Skeletal muscle satellite cell (primary cell): ENCODE data around the gene TNFAIP8L1.

ENCODE experiments used
- H3K27me3 ChIP-seq: 2 replicates; pipeline ENCODE4 v1.7.0; 2013; ENCODE audit warnings: low read length; ENCODE audit not compliant: control insufficient read depth, insufficient read depth
- H3K36me3 ChIP-seq: 2 replicates; pipeline ENCODE4 v1.7.0; 2013; ENCODE audit warnings: mild to moderate bottlenecking, control low read depth, low read length; ENCODE audit not compliant: insufficient read depth
- H3K4me1 ChIP-seq: 2 replicates; pipeline ENCODE4 v1.7.0; 2013; ENCODE audit warnings: low read length; ENCODE audit not compliant: control insufficient read depth, insufficient read depth
- H3K4me2 ChIP-seq: 2 replicates; pipeline ENCODE4 v1.7.0; 2013; ENCODE audit warnings: mild to moderate bottlenecking, low read length
- H3K4me3 ChIP-seq: 2 replicates; pipeline ENCODE4 v1.7.0; 2013; ENCODE audit warnings: low read length
- H3K9ac ChIP-seq: 2 replicates; pipeline ENCODE4 v1.7.0; 2013; ENCODE audit warnings: mild to moderate bottlenecking, low read depth, low read length, moderate library complexity
- H3K9me3 ChIP-seq: replicated peaks from 2 replicates; pipeline ENCODE4 v1.7.0; 2013; ENCODE audit warnings: mild to moderate bottlenecking, control low read depth, low read length

TNFAIP8L1 gene

DNA sequence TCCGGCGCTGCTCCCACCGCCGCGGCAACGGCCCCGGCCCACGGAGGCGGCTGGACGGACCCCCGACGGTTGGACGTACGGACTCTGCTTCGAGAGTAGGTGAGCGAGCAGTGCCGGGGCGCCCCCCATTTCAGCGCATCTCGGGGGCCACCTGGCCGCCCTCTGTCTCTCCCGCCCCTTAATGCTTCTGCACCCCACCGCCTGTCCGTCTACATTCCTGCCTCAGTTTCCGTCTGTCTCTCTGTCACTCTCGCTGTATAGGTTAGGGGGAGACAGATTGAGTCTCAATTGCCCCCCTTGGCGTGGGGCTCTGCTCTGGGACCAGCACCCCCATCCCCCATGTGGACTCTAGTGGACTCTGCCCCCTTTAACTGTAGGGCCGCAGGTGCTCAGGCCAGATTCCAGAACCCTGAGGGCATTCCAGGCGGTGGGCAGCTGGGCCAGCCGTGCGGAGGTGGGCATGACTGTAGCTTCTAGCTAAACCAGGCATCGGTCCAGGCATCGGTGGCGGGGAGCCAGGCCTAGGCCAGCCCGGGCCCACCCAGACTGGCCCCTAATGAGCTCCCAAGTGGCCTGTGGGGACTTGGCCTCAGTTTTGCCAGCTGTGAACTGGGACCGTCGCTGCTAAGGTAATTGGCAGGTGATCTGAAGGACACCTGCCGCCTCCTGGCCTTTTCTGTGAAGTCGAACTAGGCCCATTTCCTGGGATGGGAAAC is 373 bp downstream of the TNFAIP8L1 start:
- Histone ChIP-seq H3K36me3 (no peaks in the 10 kb centered on the region), H3K9me3 (no peaks in the 10 kb centered on the region), H3K4me2 (peak overlapping the region; percentile 100), H3K4me1 (peaks cover 36% of the 10 kb centered on the region), H3K9ac (peak overlapping the region; percentile 85), H3K4me3 (peak overlapping the region; percentile 84), H3K27me3 (no peaks in the 10 kb centered on the region)

DNA sequence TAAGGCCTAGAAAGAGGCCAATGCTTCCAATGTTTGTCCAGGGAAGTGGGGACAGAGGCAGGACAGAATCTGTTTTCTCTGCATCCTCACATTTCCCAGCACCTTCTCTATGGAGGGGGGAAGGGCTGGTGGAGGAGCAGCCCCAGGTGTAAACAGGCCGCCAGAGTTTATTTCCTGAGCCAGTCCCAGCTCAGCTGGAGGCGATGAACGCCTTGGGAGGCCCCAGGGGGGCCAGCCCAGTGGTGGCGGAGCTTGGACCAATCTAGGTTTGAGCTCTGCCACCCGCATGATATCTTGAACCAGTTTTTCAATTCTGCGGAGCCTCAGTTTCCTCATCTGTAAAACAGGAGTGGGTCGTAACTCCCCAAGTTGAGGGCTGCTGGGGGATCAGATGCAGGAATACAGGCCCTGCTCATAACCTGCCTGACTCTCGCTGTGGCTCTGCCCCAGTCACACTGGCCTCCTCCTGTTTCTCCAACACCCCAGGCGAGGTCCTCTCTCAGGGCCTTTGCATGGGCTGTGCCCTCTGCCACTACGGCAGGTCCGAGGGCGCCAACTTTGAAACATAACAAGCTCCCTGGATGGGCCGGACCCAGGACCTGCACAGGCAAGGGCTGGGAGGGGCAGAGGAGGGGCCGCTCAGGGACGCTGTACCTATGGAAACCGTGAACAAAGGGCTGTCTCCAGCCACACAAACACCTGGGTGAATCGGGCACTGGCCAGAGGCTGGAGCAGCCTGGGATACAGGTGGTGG is 1.1 kb downstream of the TNFAIP8L1 start:
- Histone ChIP-seq H3K9me3 (no peaks in the 10 kb centered on the region), H3K4me3 (peak overlapping the region; percentile 84), H3K4me1 (peaks cover 30% of the 10 kb centered on the region), H3K36me3 (no peaks in the 10 kb centered on the region), H3K4me2 (peak overlapping the region; percentile 100), H3K27me3 (no peaks in the 10 kb centered on the region), H3K9ac (peak overlapping the region; percentile 85)

DNA sequence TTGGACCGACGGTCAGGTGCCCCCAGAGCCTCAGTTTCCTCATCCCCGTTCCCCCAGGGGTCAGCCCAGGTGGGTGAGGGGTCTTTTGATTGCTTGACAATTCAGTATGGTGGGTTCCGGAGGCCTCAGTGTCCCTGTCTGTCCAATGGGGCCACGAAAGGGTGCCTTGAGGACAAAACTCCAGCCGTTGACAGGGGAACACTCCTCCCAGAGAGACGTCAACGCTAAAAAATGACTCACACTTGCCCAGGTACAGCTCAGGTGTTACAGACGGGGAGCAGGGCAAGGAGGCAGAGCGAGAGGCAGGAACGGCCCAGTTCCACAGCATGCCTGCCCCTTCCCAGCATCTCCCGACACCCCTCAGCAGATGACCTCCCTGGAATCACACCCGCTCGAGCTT is 1.8 kb downstream of the TNFAIP8L1 start:
- no peaks in the 10 kb centered on the region for H3K36me3 ChIP-seq
- no peak overlapping the region for H3K4me2 ChIP-seq
- peaks cover 23% of the 10 kb centered on the region for H3K4me1 ChIP-seq
- no peak overlapping the region for H3K4me3 ChIP-seq
- H3K27me3 ChIP-seq: no peaks in the 10 kb centered on the region
- H3K9ac ChIP-seq: no peak overlapping the region
- no peaks in the 10 kb centered on the region for H3K9me3 ChIP-seq

DNA sequence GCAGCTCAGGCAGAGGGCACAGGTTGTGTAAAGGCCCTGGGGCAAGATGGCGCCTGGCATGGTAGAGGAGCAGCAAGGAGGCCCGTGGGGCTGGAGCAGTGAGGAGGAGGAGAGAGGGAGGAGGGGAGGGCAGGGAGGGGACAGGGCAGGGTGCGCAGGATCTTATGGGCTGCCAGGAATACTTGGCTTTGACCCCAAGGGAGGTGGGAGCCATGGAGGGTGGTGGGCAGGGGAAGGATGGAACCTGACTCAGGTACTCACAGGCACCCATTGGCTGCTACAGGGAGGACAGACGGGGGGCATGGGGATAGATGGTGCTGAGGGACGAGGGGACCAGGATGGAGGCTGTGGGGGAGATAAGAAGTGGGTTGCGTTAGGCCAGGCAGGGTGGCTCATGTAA is 3.3 kb downstream of the TNFAIP8L1 start:
- Histone ChIP-seq H3K27me3 (no peaks in the 10 kb centered on the region), H3K9ac (no peak overlapping the region), H3K4me2 (no peak overlapping the region), H3K4me1 (peaks cover 18% of the 10 kb centered on the region), H3K4me3 (no peak overlapping the region), H3K36me3 (no peaks in the 10 kb centered on the region), H3K9me3 (no peaks in the 10 kb centered on the region)

DNA sequence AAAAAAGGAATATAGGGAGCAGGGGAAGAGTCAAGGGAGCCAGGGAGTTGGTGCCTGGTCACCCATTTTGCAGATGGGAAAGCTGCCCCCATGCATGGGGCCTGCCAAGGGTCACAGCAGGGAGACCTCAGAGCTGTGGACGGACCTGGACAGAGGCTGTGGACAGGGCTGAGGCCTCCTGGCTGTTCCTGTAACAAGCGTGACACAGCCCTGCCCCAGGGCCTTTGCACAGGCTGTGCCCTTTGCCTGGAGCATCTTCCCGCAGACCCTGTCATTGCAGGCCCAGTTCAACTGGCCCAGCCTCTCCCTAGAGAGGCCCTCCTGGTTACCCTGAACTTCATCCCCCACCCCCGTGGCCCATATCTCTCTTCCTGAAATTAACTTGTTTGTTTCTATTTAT is 6.4 kb downstream of the TNFAIP8L1 start:
- no peaks in the 10 kb centered on the region for H3K4me1 ChIP-seq
- no peaks in the 10 kb centered on the region for H3K9me3 ChIP-seq
- H3K4me2 ChIP-seq: no peak overlapping the region
- H3K36me3 ChIP-seq: no peaks in the 10 kb centered on the region
- no peaks in the 10 kb centered on the region for H3K27me3 ChIP-seq
- H3K9ac ChIP-seq: no peak overlapping the region
- H3K4me3 ChIP-seq: no peak overlapping the region

DNA sequence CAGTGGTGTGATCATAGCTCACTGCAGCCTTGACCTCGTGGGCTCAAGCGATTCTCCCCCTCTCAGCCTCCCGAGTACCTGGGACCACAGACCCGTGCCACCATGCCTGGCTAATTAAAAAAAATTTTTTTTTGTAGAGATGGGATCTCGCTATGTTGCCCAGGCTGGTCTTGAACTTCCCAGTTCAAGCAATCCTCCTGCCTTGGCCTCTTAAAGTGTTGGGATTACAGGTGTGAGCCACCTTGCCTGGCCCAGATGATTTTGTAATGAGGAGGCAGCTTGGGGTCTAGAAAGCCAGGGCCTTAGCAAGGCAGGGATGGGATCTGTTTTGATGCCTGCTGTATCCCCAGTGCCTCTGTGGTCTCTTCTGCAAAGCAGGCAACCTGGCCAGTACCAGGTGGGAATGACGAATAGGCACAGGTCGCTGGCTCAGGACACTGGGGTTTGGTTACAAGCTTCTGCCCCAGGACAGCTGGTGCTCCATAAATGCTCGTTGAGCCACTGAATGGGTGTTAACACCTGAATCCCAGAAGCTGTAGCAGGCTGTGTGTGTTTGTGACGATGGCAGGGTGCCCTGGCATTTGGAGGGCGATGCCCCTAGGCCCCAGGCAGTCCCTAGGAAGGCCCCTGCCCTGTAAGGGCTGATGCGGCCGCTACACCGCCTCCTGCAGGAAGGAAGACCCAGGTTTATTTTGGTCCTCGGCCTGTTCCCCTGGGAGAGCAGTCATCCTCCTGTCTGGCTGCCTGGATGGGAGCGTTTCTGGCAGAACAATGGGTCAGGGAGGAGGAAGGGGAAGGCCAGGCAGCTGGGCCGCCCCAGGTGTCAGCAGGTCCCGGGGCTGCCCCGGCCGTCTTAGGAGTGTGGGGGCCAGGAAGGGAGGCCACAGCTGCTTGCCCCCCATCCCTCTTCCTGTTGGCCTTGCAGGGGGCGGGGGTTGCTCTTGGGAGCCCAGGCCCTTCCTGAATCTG is 8.6 kb downstream of the TNFAIP8L1 start:
- Histone ChIP-seq H3K36me3 (no peaks in the 10 kb centered on the region), H3K4me2 (no peak overlapping the region), H3K27me3 (no peaks in the 10 kb centered on the region), H3K4me3 (no peak overlapping the region), H3K9me3 (no peaks in the 10 kb centered on the region), H3K9ac (no peak overlapping the region), H3K4me1 (no peaks in the 10 kb centered on the region)

DNA sequence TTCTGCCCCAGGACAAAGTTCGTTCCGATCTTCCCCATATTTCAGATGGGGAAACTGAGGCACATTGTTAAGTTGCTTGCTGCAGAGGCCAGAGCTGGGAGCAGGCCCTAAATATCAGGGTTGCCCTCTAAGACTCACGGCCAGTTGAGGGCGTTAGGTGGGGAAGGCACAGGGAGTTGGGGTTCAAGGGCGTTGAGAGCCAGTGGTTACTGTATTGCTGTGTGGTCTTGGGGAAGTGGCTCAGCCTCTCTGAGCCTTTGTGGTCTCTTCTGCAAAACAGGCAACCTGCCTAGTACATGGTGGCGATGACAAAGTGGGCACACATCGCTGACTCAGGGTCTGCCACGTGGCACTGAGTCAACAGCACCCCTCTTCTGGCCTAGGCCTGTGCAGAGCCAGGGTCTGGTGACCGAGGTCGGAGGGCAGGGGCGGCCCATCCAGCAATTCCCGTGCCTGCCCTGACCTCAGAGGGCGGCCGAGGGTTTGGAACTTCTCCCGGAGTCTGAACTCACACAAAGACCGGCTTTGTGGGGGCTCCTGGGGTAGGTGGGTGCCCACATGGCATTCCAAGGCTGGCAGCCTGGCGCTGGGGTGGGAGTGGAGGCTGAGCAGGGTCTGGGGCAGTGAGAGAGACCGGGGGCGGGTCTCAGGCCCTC is 10.2 kb downstream of the TNFAIP8L1 start:
- Histone ChIP-seq H3K9me3 (no peaks in the 10 kb centered on the region), H3K4me3 (no peak overlapping the region), H3K36me3 (peaks cover 2% of the 10 kb centered on the region), H3K4me1 (no peaks in the 10 kb centered on the region), H3K9ac (no peak overlapping the region), H3K27me3 (no peaks in the 10 kb centered on the region), H3K4me2 (no peak overlapping the region)

DNA sequence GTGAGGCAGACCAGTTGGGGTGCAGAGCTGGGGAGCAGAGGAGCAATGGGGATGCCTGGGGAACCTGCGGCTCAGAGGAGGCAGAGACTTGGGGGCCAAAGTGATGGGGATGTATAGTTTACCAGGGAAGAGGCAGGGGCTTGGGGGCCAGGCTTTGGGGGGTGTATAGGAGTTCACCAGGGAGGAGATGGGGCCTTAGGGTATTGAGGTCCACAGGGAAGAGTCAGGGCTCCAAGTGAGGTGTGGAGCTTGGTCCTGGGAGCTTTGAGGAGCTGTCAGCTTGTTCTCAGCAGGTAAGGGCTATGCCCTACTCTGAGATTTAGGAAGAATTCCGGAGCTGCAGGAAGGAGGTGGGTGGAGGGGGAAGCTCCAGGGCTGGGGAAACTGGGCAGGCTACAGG is 10.8 kb downstream of the TNFAIP8L1 start:
- Histone ChIP-seq H3K27me3 (no peaks in the 10 kb centered on the region), H3K4me2 (no peak overlapping the region), H3K9ac (no peak overlapping the region), H3K36me3 (peaks cover 5% of the 10 kb centered on the region), H3K4me1 (no peaks in the 10 kb centered on the region), H3K4me3 (no peak overlapping the region), H3K9me3 (no peaks in the 10 kb centered on the region)

DNA sequence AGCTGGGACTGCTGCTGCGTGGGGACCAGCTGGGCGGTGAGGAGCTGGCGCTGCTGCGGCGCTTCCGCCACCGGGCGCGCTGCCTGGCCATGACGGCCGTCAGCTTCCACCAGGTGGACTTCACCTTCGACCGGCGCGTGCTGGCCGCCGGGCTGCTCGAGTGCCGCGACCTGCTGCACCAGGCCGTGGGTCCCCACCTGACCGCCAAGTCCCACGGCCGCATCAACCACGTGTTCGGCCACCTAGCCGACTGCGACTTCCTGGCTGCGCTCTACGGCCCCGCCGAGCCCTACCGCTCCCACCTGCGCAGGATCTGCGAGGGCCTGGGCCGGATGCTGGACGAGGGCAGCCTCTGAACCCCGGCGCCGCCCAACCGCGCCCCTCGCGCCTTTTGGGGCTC is 12.8 kb downstream of the TNFAIP8L1 start:
- Histone ChIP-seq H3K9me3 (no peaks in the 10 kb centered on the region), H3K4me2 (no peak overlapping the region), H3K27me3 (no peaks in the 10 kb centered on the region), H3K9ac (no peak overlapping the region), H3K4me1 (no peaks in the 10 kb centered on the region), H3K36me3 (peaks cover 13% of the 10 kb centered on the region), H3K4me3 (no peak overlapping the region)

DNA sequence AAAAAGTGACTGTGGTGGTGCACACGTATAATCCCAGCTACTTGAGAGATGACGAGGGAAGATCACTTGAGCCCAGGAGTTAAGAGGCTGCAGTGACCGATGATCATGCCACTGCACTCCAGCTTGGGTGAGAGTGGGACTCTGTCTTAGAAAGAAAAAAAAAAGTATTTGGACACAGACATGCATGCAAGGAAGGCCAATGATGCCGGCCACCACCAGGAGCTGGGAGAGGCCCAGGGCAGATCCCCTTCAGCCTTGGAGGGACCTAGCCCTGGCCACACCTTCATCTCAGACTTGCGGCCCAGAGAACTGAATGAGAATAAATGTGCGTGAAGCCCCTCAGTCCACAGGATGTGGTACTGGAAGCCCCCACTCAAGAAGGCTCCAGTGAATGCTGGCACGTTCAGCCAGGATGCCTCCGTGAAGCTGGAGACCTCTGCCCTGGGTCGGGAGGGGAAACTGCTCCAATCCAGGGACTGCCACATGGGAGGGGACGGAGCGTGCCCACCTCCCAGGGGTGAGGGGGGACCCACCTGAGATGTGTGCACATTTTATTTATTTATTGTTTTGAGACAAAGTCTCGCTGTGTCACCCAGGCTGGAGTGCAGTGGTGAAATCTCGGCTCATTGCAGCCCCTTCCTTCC is 14.6 kb downstream of the TNFAIP8L1 start:
- no peaks in the 10 kb centered on the region for H3K9me3 ChIP-seq
- H3K36me3 ChIP-seq: peaks cover 30% of the 10 kb centered on the region
- H3K4me3 ChIP-seq: no peak overlapping the region
- H3K4me1 ChIP-seq: no peaks in the 10 kb centered on the region
- no peak overlapping the region for H3K9ac ChIP-seq
- H3K27me3 ChIP-seq: no peaks in the 10 kb centered on the region
- H3K4me2 ChIP-seq: no peak overlapping the region
